Activated naive CD8-positive, alpha-beta T cell treated with anti-CD3 and anti-CD28 coated beads, Interleukin-2, amount 50 U/mL, for 24 hours (primary cell): ENCODE results near the gene UBE2D2.
"Not testable (repeated sequence)": the region's sequence is repeated elsewhere in the genome, so short reads cannot be mapped to it uniquely, and the experiment has no call there.

Experiments used
- ATAC-seq: fragments of 150-1000 bp; cut with Tn5 transposase; one replicate; pipeline ENCODE4 v1.10.0; 2021
- DNase-seq: peaks from one replicate; pipeline ENCODE4 v3.0.0; 2021
- H3K27ac Mint-ChIP-seq: one replicate; pipeline ENCODE4 v1.8.0; 2021; ENCODE audit warnings: mild to moderate bottlenecking, mixed read lengths
- H3K27me3 Mint-ChIP-seq: one replicate; pipeline ENCODE4 v1.8.0; 2021; ENCODE audit warnings: mixed read lengths
- H3K36me3 Mint-ChIP-seq: one replicate; pipeline ENCODE4 v1.8.0; 2021; ENCODE audit warnings: low read depth, mixed read lengths
- H3K4me1 Mint-ChIP-seq: one replicate; pipeline ENCODE4 v1.8.0; 2021; ENCODE audit warnings: mixed read lengths
- H3K4me3 Mint-ChIP-seq: one replicate; pipeline ENCODE4 v1.8.0; 2021; ENCODE audit warnings: mild to moderate bottlenecking, moderate library complexity, mixed read lengths
- H3K9me3 Mint-ChIP-seq: one replicate; pipeline ENCODE4 v1.8.0; 2021; ENCODE audit warnings: mixed read lengths

UBE2D2 gene

GRCh38 chr5:139562847-139563246, 1.7 kb downstream of the UBE2D2 start:
- peak overlapping the region; percentile 96 for H3K27ac Mint-ChIP-seq
- peaks cover 43% of the 10 kb centered on the region for H3K36me3 Mint-ChIP-seq
- peaks cover 60% of the 10 kb centered on the region for H3K4me1 Mint-ChIP-seq
- ATAC-seq (no peak), DNase-seq (no peak)
- no peaks in the 10 kb centered on the region for H3K27me3 Mint-ChIP-seq
- H3K9me3 Mint-ChIP-seq, result no peaks in the 10 kb centered on the region
- peak overlapping the region; percentile 98 for H3K4me3 Mint-ChIP-seq

GRCh38 chr5:139565411-139566305, 4.5 kb downstream of the UBE2D2 start:
- ATAC-seq (peak; percentile 26), DNase-seq (peak; percentile 40)
- no peaks in the 10 kb centered on the region for H3K9me3 Mint-ChIP-seq
- peaks cover 81% of the 10 kb centered on the region for H3K4me1 Mint-ChIP-seq
- H3K27me3 Mint-ChIP-seq, result no peaks in the 10 kb centered on the region
- H3K4me3 Mint-ChIP-seq, result peak overlapping the region; percentile 98
- peaks cover 53% of the 10 kb centered on the region for H3K36me3 Mint-ChIP-seq
- peak overlapping the region; percentile 86 for H3K27ac Mint-ChIP-seq

GRCh38 chr5:139566611-139567010, 5.5 kb downstream of the UBE2D2 start:
- H3K9me3 Mint-ChIP-seq, result no peaks in the 10 kb centered on the region
- H3K4me1 Mint-ChIP-seq, result peaks cover 87% of the 10 kb centered on the region
- no peaks in the 10 kb centered on the region for H3K27me3 Mint-ChIP-seq
- ATAC-seq (no peak), DNase-seq (no peak)
- peaks cover 58% of the 10 kb centered on the region for H3K36me3 Mint-ChIP-seq
- peak overlapping the region; percentile 80 for H3K27ac Mint-ChIP-seq
- H3K4me3 Mint-ChIP-seq, result peak overlapping the region; percentile 38

GRCh38 chr5:139569270-139569955, 8.3 kb downstream of the UBE2D2 start:
- H3K27ac Mint-ChIP-seq, result peak overlapping the region; percentile 54
- H3K27me3 Mint-ChIP-seq, result no peaks in the 10 kb centered on the region
- H3K4me3 Mint-ChIP-seq, result no peak overlapping the region
- no peaks in the 10 kb centered on the region for H3K9me3 Mint-ChIP-seq
- DNase-seq, result no peak
- H3K4me1 Mint-ChIP-seq, result peaks cover 82% of the 10 kb centered on the region
- no peak for ATAC-seq
- H3K36me3 Mint-ChIP-seq, result peaks cover 40% of the 10 kb centered on the region

- Mint-ChIP-seq H3K9me3 (no peaks in the 10 kb centered on the region), H3K4me1 (peaks cover 81% of the 10 kb centered on the region), H3K36me3 (peaks cover 30% of the 10 kb centered on the region), H3K27me3 (no peaks in the 10 kb centered on the region), H3K27ac (peak overlapping the region; percentile 83), H3K4me3 (peak overlapping the region; percentile 1)
- DNase-seq (no peak), ATAC-seq (no peak)
Observed at GRCh38 chr5:139571543-139571942, 10.4 kb downstream of the UBE2D2 start.

- Mint-ChIP-seq H3K4me1 (peaks cover 81% of the 10 kb centered on the region), H3K27ac (peak overlapping the region; percentile 83), H3K27me3 (no peaks in the 10 kb centered on the region), H3K36me3 (peaks cover 26% of the 10 kb centered on the region), H3K4me3 (peak overlapping the region; percentile 1), H3K9me3 (no peaks in the 10 kb centered on the region)
- DNase-seq, result no peak
- no peak for ATAC-seq
Observed at GRCh38 chr5:139571966-139572365, 10.8 kb downstream of the UBE2D2 start.

GRCh38 chr5:139574641-139575312, 13.6 kb downstream of the UBE2D2 start:
- H3K9me3 Mint-ChIP-seq, result no peaks in the 10 kb centered on the region
- peaks cover 77% of the 10 kb centered on the region for H3K4me1 Mint-ChIP-seq
- peak; percentile 35 for ATAC-seq
- DNase-seq, result no peak
- peaks cover 20% of the 10 kb centered on the region for H3K36me3 Mint-ChIP-seq
- no peak overlapping the region for H3K4me3 Mint-ChIP-seq
- H3K27ac Mint-ChIP-seq, result peak overlapping the region; percentile 23
- H3K27me3 Mint-ChIP-seq, result no peaks in the 10 kb centered on the region

GRCh38 chr5:139575313-139575646, 14.1 kb downstream of the UBE2D2 start:
- Mint-ChIP-seq H3K9me3 (no peaks in the 10 kb centered on the region), H3K27me3 (no peaks in the 10 kb centered on the region), H3K4me3 (peak overlapping the region; percentile 44), H3K4me1 (peaks cover 75% of the 10 kb centered on the region), H3K27ac (peak overlapping the region; percentile 82), H3K36me3 (peaks cover 15% of the 10 kb centered on the region)
- ATAC-seq (no peak), DNase-seq (no peak)

GRCh38 chr5:139575751-139576150, 14.6 kb downstream of the UBE2D2 start:
- Mint-ChIP-seq H3K27me3 (no peaks in the 10 kb centered on the region), H3K4me3 (peak overlapping the region; percentile 62), H3K36me3 (peaks cover 17% of the 10 kb centered on the region), H3K27ac (peak overlapping the region; percentile 82), H3K4me1 (peaks cover 73% of the 10 kb centered on the region), H3K9me3 (no peaks in the 10 kb centered on the region)
- DNase-seq, result no peak
- ATAC-seq, result peak; percentile 81

GRCh38 chr5:139577689-139578290, 16.7 kb downstream of the UBE2D2 start:
- Mint-ChIP-seq H3K27me3 (no peaks in the 10 kb centered on the region), H3K4me3 (no peak overlapping the region), H3K4me1 (peaks cover 65% of the 10 kb centered on the region), H3K9me3 (no peaks in the 10 kb centered on the region), H3K27ac (peak overlapping the region; percentile 82), H3K36me3 (peaks cover 17% of the 10 kb centered on the region)
- DNase-seq (no peak), ATAC-seq (no peak)

- Mint-ChIP-seq H3K27ac (peak overlapping the region; percentile 82), H3K9me3 (no peaks in the 10 kb centered on the region), H3K36me3 (peaks cover 17% of the 10 kb centered on the region), H3K4me1 (peaks cover 69% of the 10 kb centered on the region), H3K27me3 (no peaks in the 10 kb centered on the region), H3K4me3 (no peak overlapping the region)
- ATAC-seq, result no peak
- DNase-seq, result no peak
Observed at GRCh38 chr5:139578325-139578724, 17.2 kb downstream of the UBE2D2 start.

- peaks cover 24% of the 10 kb centered on the region for H3K36me3 Mint-ChIP-seq
- not testable (repeated sequence) for ATAC-seq, H3K27me3 Mint-ChIP-seq, H3K27ac Mint-ChIP-seq, H3K4me3 Mint-ChIP-seq, DNase-seq, H3K9me3 Mint-ChIP-seq
- H3K4me1 Mint-ChIP-seq, result peaks cover 67% of the 10 kb centered on the region
Observed at GRCh38 chr5:139582181-139582580, 21.0 kb downstream of the UBE2D2 start.

GRCh38 chr5:139584137-139584536, 23.0 kb downstream of the UBE2D2 start:
- ATAC-seq (peak; percentile 92), DNase-seq (no peak)
- Mint-ChIP-seq H3K36me3 (peaks cover 29% of the 10 kb centered on the region), H3K27ac (peak overlapping the region; percentile 46), H3K4me3 (no peak overlapping the region), H3K9me3 (no peaks in the 10 kb centered on the region), H3K4me1 (peaks cover 66% of the 10 kb centered on the region), H3K27me3 (no peaks in the 10 kb centered on the region)

GRCh38 chr5:139588116-139588515, 27.0 kb downstream of the UBE2D2 start:
- Mint-ChIP-seq H3K36me3 (peaks cover 32% of the 10 kb centered on the region), H3K4me1 (peaks cover 73% of the 10 kb centered on the region), H3K27ac (peak overlapping the region; percentile 52)
- DNase-seq, ATAC-seq, H3K27me3 Mint-ChIP-seq, H3K4me3 Mint-ChIP-seq, H3K9me3 Mint-ChIP-seq: not testable (repeated sequence)
